Trophoblast cell (in vitro differentiated cells and primary cell): ENCODE measurements around the gene TBC1D13.

Experiments
- DNase-seq, 2 donors: peaks; one replicate each; pipeline ENCODE4 v3.0.0-alpha.2; 2016
- H2AFZ ChIP-seq: 2 replicates; pipeline ENCODE4 v1.6.1; 2013; ENCODE audit warnings: low read length, moderate library complexity, mild to moderate bottlenecking; ENCODE audit not compliant: insufficient read depth, poor library complexity
- H2AK5ac ChIP-seq: 2 replicates; pipeline ENCODE4 v1.6.1; 2013; ENCODE audit warnings: mild to moderate bottlenecking, low read length
- H2BK120ac ChIP-seq: 2 replicates; pipeline ENCODE4 v1.6.1; 2013; ENCODE audit warnings: low read length, mild to moderate bottlenecking, moderate library complexity; ENCODE audit not compliant: insufficient read depth, poor library complexity
- H2BK12ac ChIP-seq: 2 replicates; pipeline ENCODE4 v1.6.1; 2013; ENCODE audit warnings: mild to moderate bottlenecking, low read length, moderate library complexity
- H2BK5ac ChIP-seq: 2 replicates; pipeline ENCODE4 v1.6.1; 2013; ENCODE audit warnings: low read length, low read depth, moderate library complexity, mild to moderate bottlenecking; ENCODE audit not compliant: poor library complexity
- H3K14ac ChIP-seq: 2 replicates; pipeline ENCODE4 v1.6.1; 2013; ENCODE audit warnings: mild to moderate bottlenecking, low read length
- H3K18ac ChIP-seq: 2 replicates; pipeline ENCODE4 v1.6.1; 2013; ENCODE audit warnings: mild to moderate bottlenecking, low read length
- H3K23ac ChIP-seq: 2 replicates; pipeline ENCODE4 v1.6.1; 2013; ENCODE audit warnings: low read length
- H3K27ac ChIP-seq: 2 replicates; pipeline ENCODE4 v1.5.1; 2013; ENCODE audit warnings: low read depth, mild to moderate bottlenecking, inconsistent platforms, low read length, moderate library complexity
- H3K27me3 ChIP-seq: 2 replicates; pipeline ENCODE4 v1.6.1; 2013; ENCODE audit warnings: inconsistent platforms, mild to moderate bottlenecking, low read length, moderate library complexity; ENCODE audit not compliant: insufficient read depth
- H3K36me3 ChIP-seq, 2 experiments: 1 replicate in 1 of 2; 2 replicates in 1 of 2; pipeline ENCODE4 v1.6.1; 2013; ENCODE audit warnings: low read length in 2 of 2, mild to moderate bottlenecking in 2 of 2, moderate library complexity in 1 of 2; ENCODE audit not compliant: insufficient read depth in 2 of 2, control insufficient read depth in 1 of 2
- H3K4ac ChIP-seq: 2 replicates; pipeline ENCODE4 v1.6.1; 2013; ENCODE audit warnings: low read depth, mild to moderate bottlenecking, low read length, moderate library complexity
- H3K4me1 ChIP-seq, 2 experiments: 1 replicate in 1 of 2; 2 replicates in 1 of 2; pipeline ENCODE4 v1.6.1; 2013; ENCODE audit warnings: low read length in 2 of 2, mild to moderate bottlenecking in 2 of 2, moderate library complexity in 1 of 2; ENCODE audit not compliant: insufficient read depth in 2 of 2, control insufficient read depth in 1 of 2
- H3K4me2 ChIP-seq: 2 replicates; pipeline ENCODE4 v1.6.1; 2013; ENCODE audit warnings: inconsistent platforms, mild to moderate bottlenecking, low read length, moderate library complexity
- H3K4me3 ChIP-seq: 2 replicates; pipeline ENCODE4 v1.5.1; 2013; ENCODE audit warnings: mild to moderate bottlenecking, low read depth, low read length, inconsistent platforms
- H3K79me1 ChIP-seq: one replicate; pipeline ENCODE4 v1.6.1; 2013; ENCODE audit warnings: low read length
- H3K79me2 ChIP-seq: 2 replicates; pipeline ENCODE4 v1.6.1; 2013; ENCODE audit warnings: low read length, mild to moderate bottlenecking; ENCODE audit not compliant: control insufficient read depth, insufficient read depth, poor library complexity
- H3K9ac ChIP-seq: 2 replicates; pipeline ENCODE4 v1.6.1; 2013; ENCODE audit warnings: mild to moderate bottlenecking, low read length
- H3K9me3 ChIP-seq: 2 replicates; pipeline ENCODE4 v1.6.1; 2013; ENCODE audit warnings: low read depth, mild to moderate bottlenecking, control low read depth, inconsistent platforms, low read length; ENCODE audit not compliant: insufficient read depth
- H4K12ac ChIP-seq: 2 replicates; pipeline ENCODE4 v1.6.1; 2013; ENCODE audit warnings: low read depth, mild to moderate bottlenecking, low read length, moderate library complexity
- H4K8ac ChIP-seq: 2 replicates; pipeline ENCODE4 v1.6.1; 2013; ENCODE audit warnings: low read depth, mild to moderate bottlenecking, low read length, moderate library complexity
- H4K91ac ChIP-seq: one replicate; pipeline ENCODE4 v1.6.1; 2013; ENCODE audit warnings: low read depth, mild to moderate bottlenecking, low read length, moderate library complexity
- WGBS: extraction: QIAGEN DNeasy Blood & Tissue Kit; methylation state at CpG from one replicate; pipeline ENCODE4 v1.1.7; 2013; ENCODE audit warnings: missing lambda C conversion rate; ENCODE audit not compliant: insufficient read length, insufficient coverage; ENCODE audit errors: extremely low coverage; 5-methylcytosine and 5-hydroxymethylcytosine counted together

Gene TBC1D13

DNA sequence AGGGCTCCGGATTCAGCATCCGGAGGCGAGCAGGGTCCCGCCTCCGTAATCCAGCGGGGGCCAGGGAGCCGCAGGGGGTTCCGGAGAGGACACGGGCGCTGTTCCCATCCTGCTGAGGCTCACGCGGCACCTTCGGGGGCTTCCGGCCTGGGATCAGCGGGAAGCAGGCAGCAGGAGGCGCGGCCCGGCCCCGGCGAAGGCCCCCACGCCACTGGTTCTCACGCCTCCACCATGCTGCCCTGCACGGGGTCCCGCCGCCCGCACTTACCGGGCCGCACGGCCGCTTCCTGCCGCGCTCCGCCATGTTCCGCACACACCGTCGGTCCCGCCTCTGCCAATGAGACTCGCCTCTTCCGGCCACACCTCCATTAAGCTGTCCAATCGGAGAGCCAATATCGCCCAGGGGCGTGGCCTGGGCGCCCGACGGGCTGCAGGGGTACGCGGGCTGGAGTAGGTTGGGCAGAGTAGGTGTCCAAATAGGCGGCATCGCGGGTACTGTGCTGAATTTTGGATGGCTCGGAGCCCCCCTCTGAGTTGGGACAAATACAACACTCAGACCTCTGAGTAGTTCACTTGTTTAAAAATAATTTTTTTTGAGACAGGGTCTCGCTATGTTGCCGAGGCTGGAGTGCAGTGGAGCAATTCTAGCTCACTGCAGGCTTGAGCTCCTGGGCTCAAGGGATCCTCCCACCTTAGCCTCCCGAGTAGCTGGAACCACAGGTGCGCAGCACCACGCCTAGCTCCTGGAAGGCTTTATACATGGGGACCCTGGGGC is 42.6 kb downstream of the TBC1D13 start, which contains the start of gene SPOUT1:
TSS of gene SPOUT1 (minus strand) at position 318 of the 775 bp plus-strand sequence. CDS start at position 304, 14 bp downstream.
- H2AK5ac ChIP-seq: peak within 1 kb of the TSS; percentile 27
- H3K36me3 ChIP-seq: peaks cover 24 to 31% of the 10 kb centered on the region in 2 experiments
- peak within 1 kb of the TSS; percentile 96 for H2AFZ ChIP-seq
- peak within 1 kb of the TSS; percentile 94 for H4K8ac ChIP-seq
- peak; percentile 95 to 98 for DNase-seq
- peak within 1 kb of the TSS; percentile 81 for H3K14ac ChIP-seq
- no CpG with 5 or more reads among the region's 56 CpGs for WGBS
- H3K4me1 ChIP-seq: peaks cover 5 to 11% of the 10 kb centered on the region in 2 experiments
- H4K12ac ChIP-seq: peak within 1 kb of the TSS; percentile 89
- H3K79me2 ChIP-seq: peaks cover 7% of the 10 kb centered on the region
- H3K79me1 ChIP-seq: peaks cover 3% of the 10 kb centered on the region
- peak within 1 kb of the TSS; percentile 58 for H2BK5ac ChIP-seq
- H2BK120ac ChIP-seq: peak within 1 kb of the TSS; percentile 75
- no peak within 1 kb of the TSS for H3K27ac ChIP-seq
- H2BK12ac ChIP-seq: no peak within 1 kb of the TSS
- H3K4me3 ChIP-seq: peak within 1 kb of the TSS; percentile 79
- H3K9ac ChIP-seq: peak within 1 kb of the TSS; percentile 82
- no peaks in the 10 kb centered on the region for H3K27me3 ChIP-seq
- H3K9me3 ChIP-seq: peaks cover 2% of the 10 kb centered on the region
- H3K4ac ChIP-seq: peak within 1 kb of the TSS; percentile 22
- peak within 1 kb of the TSS; percentile 65 for H4K91ac ChIP-seq
- peak within 1 kb of the TSS; percentile 93 for H3K4me2 ChIP-seq
- peak within 1 kb of the TSS; percentile 73 for H3K18ac ChIP-seq
- H3K23ac ChIP-seq: no peak within 1 kb of the TSS

GRCh38 chr9:128833696-128834095 is 46.6 kb downstream of the TBC1D13 start:
- no peaks in the 10 kb centered on the region for H3K27me3 ChIP-seq
- H3K4ac ChIP-seq: no peak overlapping the region
- no peak overlapping the region for H4K91ac ChIP-seq
- H3K4me3 ChIP-seq: no peak overlapping the region
- peaks cover 3% of the 10 kb centered on the region for H3K79me1 ChIP-seq
- no peak overlapping the region for H3K27ac ChIP-seq
- peaks cover 2% of the 10 kb centered on the region for H3K9me3 ChIP-seq
- no peak overlapping the region for H2BK5ac ChIP-seq
- no peak overlapping the region for H4K12ac ChIP-seq
- H2BK12ac ChIP-seq: no peak overlapping the region
- no peak overlapping the region for H2AFZ ChIP-seq
- H3K23ac ChIP-seq: no peak overlapping the region
- H4K8ac ChIP-seq: no peak overlapping the region
- peaks cover 5 to 8% of the 10 kb centered on the region in 2 experiments for H3K36me3 ChIP-seq
- WGBS: no CpG with 5 or more reads among the region's 10 CpGs
- DNase-seq: no peak
- H3K14ac ChIP-seq: no peak overlapping the region
- peaks cover 7% of the 10 kb centered on the region for H3K79me2 ChIP-seq
- H2AK5ac ChIP-seq: no peak overlapping the region
- H3K9ac ChIP-seq: no peak overlapping the region
- peaks cover 14 to 16% of the 10 kb centered on the region in 2 experiments for H3K4me1 ChIP-seq
- no peak overlapping the region for H3K18ac ChIP-seq
- no peak overlapping the region for H3K4me2 ChIP-seq
- H2BK120ac ChIP-seq: no peak overlapping the region

DNA sequence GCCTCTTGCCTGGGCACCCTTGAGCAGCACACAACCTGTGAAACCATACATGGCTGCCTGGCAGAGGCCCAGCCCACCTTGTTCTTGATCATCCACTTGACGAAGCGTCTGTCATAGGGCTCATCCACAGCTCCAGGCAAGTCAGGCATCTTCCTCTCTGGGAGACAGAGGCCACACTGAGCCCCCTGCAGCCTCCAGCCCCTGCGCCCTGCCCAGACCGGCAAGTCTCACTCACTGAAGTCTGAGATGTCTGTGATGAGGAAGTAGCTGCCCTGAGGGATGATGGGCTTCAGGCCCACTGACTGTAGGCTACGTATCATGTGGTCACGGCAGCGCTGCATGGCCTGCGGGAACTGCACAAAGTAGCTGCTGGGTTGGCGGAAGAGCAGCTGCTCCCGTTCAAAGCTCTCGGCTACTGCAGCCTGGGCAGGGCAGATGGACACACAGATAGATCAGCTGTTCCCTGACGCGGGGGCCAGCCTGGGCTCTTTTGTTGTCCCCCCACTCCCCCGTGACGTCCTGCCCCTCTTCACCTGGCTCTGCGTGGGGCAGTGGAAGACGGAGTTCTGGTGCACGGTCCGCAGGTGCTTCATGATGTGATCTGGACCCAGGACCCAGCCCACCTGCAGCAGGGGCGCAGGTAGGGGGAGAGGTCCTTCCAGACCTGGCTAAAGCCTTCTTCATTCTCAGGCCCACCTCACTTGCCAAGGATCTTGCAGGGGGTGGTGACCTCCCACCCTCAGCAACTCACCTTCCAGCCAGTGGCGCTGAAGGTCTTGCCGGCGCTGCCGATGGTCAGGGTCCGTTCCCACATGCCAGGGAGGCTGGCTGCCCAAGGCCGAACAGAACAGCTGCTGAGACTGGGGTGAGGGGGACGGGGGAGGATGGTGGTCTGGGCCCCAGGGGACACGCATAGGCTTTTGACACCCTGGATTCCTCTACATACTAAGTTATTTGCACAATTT is 48.5 kb downstream of the TBC1D13 start:
- Histone ChIP-seq H3K18ac (no peak overlapping the region), H3K4me3 (no peak overlapping the region), H4K12ac (no peak overlapping the region), H2BK120ac (no peak overlapping the region), H3K79me1 (no peaks in the 10 kb centered on the region), H3K4ac (no peak overlapping the region), H3K23ac (no peak overlapping the region), H3K79me2 (no peaks in the 10 kb centered on the region), H3K36me3 (peaks cover 5 to 8% of the 10 kb centered on the region in 2 experiments), H2AK5ac (no peak overlapping the region), H2BK12ac (no peak overlapping the region), H3K9ac (no peak overlapping the region), H2BK5ac (no peak overlapping the region), H3K4me2 (no peak overlapping the region), H3K27me3 (no peaks in the 10 kb centered on the region), H3K9me3 (peaks cover 2% of the 10 kb centered on the region), H3K14ac (no peak overlapping the region), H2AFZ (no peak overlapping the region), H4K8ac (no peak overlapping the region), H4K91ac (no peak overlapping the region), H3K4me1 (peaks cover 8 to 9% of the 10 kb centered on the region in 2 experiments), H3K27ac (no peak overlapping the region)
- DNase-seq: peak; percentile 61 to 74
- no CpG with 5 or more reads among the region's 28 CpGs for WGBS

- Histone ChIP-seq H3K79me2 (no peaks in the 10 kb centered on the region), H3K27me3 (no peaks in the 10 kb centered on the region), H3K4me3 (no peak overlapping the region), H3K4me1 (peaks cover 8 to 9% of the 10 kb centered on the region in 2 experiments), H4K91ac (no peak overlapping the region), H2BK120ac (no peak overlapping the region), H3K79me1 (no peaks in the 10 kb centered on the region), H2BK5ac (no peak overlapping the region), H3K36me3 (peaks cover 5 to 8% of the 10 kb centered on the region in 2 experiments), H2BK12ac (no peak overlapping the region), H3K4ac (no peak overlapping the region), H3K9me3 (peaks cover 2% of the 10 kb centered on the region), H3K18ac (no peak overlapping the region), H3K27ac (no peak overlapping the region), H4K8ac (no peak overlapping the region), H3K9ac (no peak overlapping the region), H2AFZ (no peak overlapping the region), H3K14ac (no peak overlapping the region), H2AK5ac (no peak overlapping the region), H4K12ac (no peak overlapping the region), H3K23ac (no peak overlapping the region), H3K4me2 (no peak overlapping the region)
- DNase-seq: no peak
- no CpG with 5 or more reads among the region's 14 CpGs for WGBS
Observed at GRCh38 chr9:128836509-128837145, 49.6 kb downstream of the TBC1D13 start.
